Measurements from ENCODE around the gene CALM1.

DNA sequence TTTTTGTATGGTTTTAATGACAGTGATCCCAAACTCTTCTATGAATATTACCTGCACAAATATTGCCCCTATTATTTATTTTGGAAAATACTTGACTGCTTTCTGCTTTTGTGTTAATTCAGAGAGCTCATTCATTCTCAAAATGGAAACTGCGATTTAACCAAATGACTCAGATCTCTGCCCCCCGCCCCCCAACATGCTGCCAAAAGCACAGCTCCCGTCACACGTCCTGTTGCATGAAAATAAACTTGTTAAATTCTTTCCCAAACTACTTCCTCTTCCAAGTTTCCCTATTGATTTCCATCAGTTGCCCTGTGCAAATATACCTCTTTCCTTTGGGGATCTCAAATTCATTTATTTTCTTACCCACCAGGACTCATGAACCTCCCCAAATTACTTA is 47.1 kb upstream of the CALM1 start:
- TF ChIP-seq, protein P1, sequence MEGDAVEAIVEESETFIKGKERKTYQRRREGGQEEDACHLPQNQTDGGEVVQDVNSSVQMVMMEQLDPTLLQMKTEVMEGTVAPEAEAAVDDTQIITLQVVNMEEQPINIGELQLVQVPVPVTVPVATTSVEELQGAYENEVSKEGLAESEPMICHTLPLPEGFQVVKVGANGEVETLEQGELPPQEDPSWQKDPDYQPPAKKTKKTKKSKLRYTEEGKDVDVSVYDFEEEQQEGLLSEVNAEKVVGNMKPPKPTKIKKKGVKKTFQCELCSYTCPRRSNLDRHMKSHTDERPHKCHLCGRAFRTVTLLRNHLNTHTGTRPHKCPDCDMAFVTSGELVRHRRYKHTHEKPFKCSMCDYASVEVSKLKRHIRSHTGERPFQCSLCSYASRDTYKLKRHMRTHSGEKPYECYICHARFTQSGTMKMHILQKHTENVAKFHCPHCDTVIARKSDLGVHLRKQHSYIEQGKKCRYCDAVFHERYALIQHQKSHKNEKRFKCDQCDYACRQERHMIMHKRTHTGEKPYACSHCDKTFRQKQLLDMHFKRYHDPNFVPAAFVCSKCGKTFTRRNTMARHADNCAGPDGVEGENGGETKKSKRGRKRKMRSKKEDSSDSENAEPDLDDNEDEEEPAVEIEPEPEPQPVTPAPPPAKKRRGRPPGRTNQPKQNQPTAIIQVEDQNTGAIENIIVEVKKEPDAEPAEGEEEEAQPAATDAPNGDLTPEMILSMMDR (conservative IDR thresholded peaks at IDR 0.05; ENCODE audit: low read length): no peak
- no peak for TF ChIP-seq EZH2phosphoT487 (IDR thresholded peaks at IDR 0.05; ENCODE audit: borderline replicate concordance)
